Esophagus squamous epithelium (tissue), 4 donors: ENCODE results near the gene PAPLN.

Experiments
- CTCF ChIP-seq, 6 experiments: fragments of 450-650 bp in 4 of 6; fragments of 200-600 bp in 2 of 6; sonication (generic) in 2 of 6; IDR thresholded peaks; one replicate each; pipeline ENCODE4 v1.5.1; 2016 to 2019; ENCODE audit warnings: antibody characterized with exemption in 6 of 6, mild to moderate bottlenecking in 4 of 6, moderate library complexity in 4 of 6
- POLR2A ChIP-seq, 4 donors: fragments of 450-650 bp; IDR thresholded peaks; one replicate each; pipeline ENCODE4 v1.6.1; 2017; ENCODE audit warnings: antibody characterized with exemption in 4 of 4, mild to moderate bottlenecking in 4 of 4, moderate library complexity in 3 of 4

GRCh38 chr14:73255005-73255400 is 17.7 kb downstream of the PAPLN start:
- TF ChIP-seq POLR2A (IDR thresholded peaks at IDR 0.05) (no peak), CTCF (IDR thresholded peaks at IDR 0.05) (no peak)
